C4-2B (cell line): Measurements from ENCODE around the gene TRIM42.

ENCODE experiments used
- ZFX ChIP-seq: fragments of 450-650 bp; IDR thresholded peaks from 2 replicates; pipeline ENCODE4 v1.6.1; 2017
- TF ChIP-seq, protein P1 (sequence below): fragments of 450-650 bp; conservative IDR thresholded peaks from 2 replicates; pipeline ENCODE4 v1.5.1; 2017; ENCODE audit warnings: mild to moderate bottlenecking

DNA sequence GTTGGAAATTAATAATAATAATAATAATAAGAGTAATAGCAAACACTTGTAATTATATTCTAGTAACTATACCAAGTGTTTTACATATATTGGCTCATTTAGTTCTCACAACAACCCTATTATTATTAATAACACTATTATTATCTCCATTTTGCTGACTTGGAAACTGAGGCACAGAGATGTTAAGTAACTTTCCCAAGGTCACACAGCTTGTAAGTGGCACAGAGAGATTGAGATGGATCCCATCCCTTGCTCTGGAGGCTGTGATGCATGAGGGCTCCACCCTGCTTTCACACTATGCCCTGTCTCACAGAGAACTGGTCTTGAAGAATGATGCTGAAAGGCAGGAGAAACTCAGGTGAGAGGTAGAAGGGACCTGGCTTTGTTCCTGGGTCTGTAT lies 31.9 kb downstream of the TRIM42 start:
- TF ChIP-seq, protein P1, sequence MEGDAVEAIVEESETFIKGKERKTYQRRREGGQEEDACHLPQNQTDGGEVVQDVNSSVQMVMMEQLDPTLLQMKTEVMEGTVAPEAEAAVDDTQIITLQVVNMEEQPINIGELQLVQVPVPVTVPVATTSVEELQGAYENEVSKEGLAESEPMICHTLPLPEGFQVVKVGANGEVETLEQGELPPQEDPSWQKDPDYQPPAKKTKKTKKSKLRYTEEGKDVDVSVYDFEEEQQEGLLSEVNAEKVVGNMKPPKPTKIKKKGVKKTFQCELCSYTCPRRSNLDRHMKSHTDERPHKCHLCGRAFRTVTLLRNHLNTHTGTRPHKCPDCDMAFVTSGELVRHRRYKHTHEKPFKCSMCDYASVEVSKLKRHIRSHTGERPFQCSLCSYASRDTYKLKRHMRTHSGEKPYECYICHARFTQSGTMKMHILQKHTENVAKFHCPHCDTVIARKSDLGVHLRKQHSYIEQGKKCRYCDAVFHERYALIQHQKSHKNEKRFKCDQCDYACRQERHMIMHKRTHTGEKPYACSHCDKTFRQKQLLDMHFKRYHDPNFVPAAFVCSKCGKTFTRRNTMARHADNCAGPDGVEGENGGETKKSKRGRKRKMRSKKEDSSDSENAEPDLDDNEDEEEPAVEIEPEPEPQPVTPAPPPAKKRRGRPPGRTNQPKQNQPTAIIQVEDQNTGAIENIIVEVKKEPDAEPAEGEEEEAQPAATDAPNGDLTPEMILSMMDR, result no peak
- no peak for TF ChIP-seq ZFX
